Measurements from ENCODE around the gene SLC16A8.
"Not testable (repeated sequence)": the region's sequence is repeated elsewhere in the genome, so short reads cannot be mapped to it uniquely, and the experiment has no call there.

The SLC16A8 gene

DNA sequence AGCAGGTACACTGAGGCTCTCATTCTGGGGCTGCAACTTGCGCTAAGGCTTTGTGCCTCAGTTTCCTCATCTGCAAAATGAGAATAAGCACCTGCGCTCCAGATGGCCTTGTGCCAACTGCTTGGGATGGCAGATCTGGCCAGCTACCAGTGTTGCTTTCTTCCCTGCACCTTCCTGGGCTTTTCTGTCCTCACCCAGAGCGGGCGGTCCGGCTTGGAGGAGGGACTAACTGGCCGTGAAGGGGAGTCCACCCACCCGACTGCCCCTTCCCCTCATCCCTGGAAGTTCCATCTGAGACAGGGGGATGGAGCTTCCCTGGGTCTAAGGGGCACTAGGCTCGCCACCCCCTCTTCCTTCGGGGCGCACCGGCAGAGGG lies 3.5 kb downstream of the SLC16A8 start:
- Histone ChIP-seq H2AFZ (ENCODE audit: low read depth) (no peak overlapping the region), H3K79me2 (ENCODE audit: insufficient read depth, low read depth) (no peaks in the 10 kb centered on the region), H3K27me3 (ENCODE audit: insufficient read depth, low read depth) (no peaks in the 10 kb centered on the region), H3K4me1 (ENCODE audit: low read depth, poor library complexity, severe bottlenecking) (no peaks in the 10 kb centered on the region), H3K36me3 (ENCODE audit: insufficient read depth) (no peaks in the 10 kb centered on the region), H3K27ac (no peak overlapping the region), H4K20me1 (ENCODE audit: insufficient read depth) (no peaks in the 10 kb centered on the region), H3K4me3 (IDR thresholded peaks at IDR 0.05; ENCODE audit: insufficient read depth, low read depth, low read length) (no peak overlapping the region), H3K4me2 (no peak overlapping the region), H3K9ac (no peak overlapping the region)
- TF ChIP-seq, protein P1, sequence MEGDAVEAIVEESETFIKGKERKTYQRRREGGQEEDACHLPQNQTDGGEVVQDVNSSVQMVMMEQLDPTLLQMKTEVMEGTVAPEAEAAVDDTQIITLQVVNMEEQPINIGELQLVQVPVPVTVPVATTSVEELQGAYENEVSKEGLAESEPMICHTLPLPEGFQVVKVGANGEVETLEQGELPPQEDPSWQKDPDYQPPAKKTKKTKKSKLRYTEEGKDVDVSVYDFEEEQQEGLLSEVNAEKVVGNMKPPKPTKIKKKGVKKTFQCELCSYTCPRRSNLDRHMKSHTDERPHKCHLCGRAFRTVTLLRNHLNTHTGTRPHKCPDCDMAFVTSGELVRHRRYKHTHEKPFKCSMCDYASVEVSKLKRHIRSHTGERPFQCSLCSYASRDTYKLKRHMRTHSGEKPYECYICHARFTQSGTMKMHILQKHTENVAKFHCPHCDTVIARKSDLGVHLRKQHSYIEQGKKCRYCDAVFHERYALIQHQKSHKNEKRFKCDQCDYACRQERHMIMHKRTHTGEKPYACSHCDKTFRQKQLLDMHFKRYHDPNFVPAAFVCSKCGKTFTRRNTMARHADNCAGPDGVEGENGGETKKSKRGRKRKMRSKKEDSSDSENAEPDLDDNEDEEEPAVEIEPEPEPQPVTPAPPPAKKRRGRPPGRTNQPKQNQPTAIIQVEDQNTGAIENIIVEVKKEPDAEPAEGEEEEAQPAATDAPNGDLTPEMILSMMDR (conservative IDR thresholded peaks at IDR 0.05; ENCODE audit: low read depth, low read length), result no peak

DNA sequence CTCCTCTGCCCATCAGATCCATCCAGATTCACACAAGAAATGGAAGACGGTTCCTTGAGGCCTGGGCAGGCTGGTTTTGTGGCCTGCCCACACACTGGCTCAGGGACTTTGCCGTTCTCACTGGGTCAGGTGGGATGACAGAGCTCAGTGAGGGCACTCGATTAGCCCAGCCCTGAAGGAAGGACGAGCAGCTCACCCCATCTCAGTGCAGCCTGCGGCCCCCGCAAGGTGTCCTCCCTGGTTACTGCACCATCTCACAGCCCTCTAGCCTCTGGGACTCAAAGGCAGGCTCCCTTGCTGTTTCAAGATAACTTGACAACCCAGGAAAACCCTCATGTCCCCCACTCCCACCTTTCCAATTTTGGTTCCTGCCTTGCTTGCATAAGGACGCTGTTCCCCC lies 4.2 kb downstream of the SLC16A8 start:
- Histone ChIP-seq H3K27me3 (ENCODE audit: insufficient read depth, low read depth) (no peaks in the 10 kb centered on the region), H4K20me1 (ENCODE audit: insufficient read depth) (no peaks in the 10 kb centered on the region), H3K27ac (no peak overlapping the region), H3K36me3 (ENCODE audit: insufficient read depth) (no peaks in the 10 kb centered on the region), H3K9ac (no peak overlapping the region), H3K4me1 (ENCODE audit: low read depth, poor library complexity, severe bottlenecking) (no peaks in the 10 kb centered on the region), H2AFZ (ENCODE audit: low read depth) (no peak overlapping the region), H3K4me3 (IDR thresholded peaks at IDR 0.05; ENCODE audit: insufficient read depth, low read depth, low read length) (no peak overlapping the region), H3K79me2 (ENCODE audit: insufficient read depth, low read depth) (no peaks in the 10 kb centered on the region), H3K4me2 (no peak overlapping the region)
- TF ChIP-seq, protein P1 (conservative IDR thresholded peaks at IDR 0.05; ENCODE audit: low read depth, low read length), result no peak

DNA sequence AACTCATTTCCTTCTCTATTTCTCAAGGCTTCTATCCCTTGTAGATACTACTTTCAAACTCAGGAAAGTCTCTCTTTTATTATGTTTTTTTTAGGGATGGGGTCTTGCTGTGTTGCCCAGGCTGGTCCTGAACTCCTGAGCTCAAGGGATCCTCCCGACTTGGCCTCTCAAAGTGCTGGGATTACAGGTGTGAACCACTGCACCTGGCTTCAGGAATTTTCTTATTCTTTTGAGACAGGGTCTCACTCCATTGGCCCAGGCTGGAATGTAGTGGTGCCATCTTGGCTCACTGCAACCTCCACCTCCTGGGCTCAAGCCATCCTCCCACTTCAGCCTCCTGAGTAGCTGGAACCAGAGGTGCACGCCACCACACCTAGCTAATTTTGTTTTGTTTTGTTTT lies 4.8 kb downstream of the SLC16A8 start:
- H3K4me1 ChIP-seq (ENCODE audit: low read depth, poor library complexity, severe bottlenecking); H3K27me3 ChIP-seq (ENCODE audit: insufficient read depth, low read depth); H3K4me3 ChIP-seq (IDR thresholded peaks at IDR 0.05; ENCODE audit: insufficient read depth, low read depth, low read length); H2AFZ ChIP-seq (ENCODE audit: low read depth); H4K20me1 ChIP-seq (ENCODE audit: insufficient read depth); H3K27ac ChIP-seq; H3K36me3 ChIP-seq (ENCODE audit: insufficient read depth); H3K9ac ChIP-seq; H3K79me2 ChIP-seq (ENCODE audit: insufficient read depth, low read depth); H3K4me2 ChIP-seq: not testable (repeated sequence)

DNA sequence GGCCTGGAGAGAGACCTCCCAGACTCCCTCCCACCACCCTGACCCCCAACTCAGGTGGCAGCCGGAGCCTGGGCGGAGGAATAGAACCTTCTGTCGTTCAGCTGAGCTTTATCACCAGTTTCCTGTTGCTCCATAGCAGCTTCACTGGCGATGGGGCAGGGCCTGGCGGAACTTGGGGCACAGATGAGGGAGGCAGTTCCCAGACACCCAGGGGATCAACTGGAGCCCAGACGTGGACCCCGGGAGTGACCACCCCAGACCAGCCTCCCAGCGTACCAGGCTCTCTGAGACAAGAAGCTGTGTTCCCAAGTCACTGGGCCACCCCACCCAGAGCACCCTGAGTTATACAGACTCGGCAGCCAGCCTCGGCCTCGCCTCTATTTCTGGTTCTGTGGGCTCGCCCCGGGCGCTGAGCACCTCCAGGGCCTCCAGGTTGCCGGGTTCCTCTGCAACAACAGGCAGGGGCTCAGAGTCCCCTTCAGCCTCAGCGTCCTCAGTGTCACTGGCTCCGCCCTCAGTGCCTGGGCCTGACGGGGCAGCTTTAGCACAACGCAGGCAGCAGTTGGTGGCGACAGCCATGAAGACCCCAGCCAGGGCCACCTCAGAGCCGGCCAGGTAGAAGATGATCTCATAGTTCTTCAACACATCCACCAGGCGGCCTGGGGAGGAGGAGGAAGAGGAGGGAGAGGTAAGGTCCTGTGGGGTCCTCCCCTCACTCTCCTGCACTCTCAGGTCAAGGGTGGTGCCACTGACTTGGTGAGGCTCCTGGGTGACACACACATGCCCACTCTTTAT lies 5.7 kb downstream of the SLC16A8 start:
- no peak overlapping the region for H3K4me2 ChIP-seq
- H2AFZ ChIP-seq (ENCODE audit: low read depth), result no peak overlapping the region
- H3K9ac ChIP-seq, result no peak overlapping the region
- no peaks in the 10 kb centered on the region for H3K79me2 ChIP-seq (ENCODE audit: insufficient read depth, low read depth)
- H3K27ac ChIP-seq, result no peak overlapping the region
- TF ChIP-seq, protein P1 (conservative IDR thresholded peaks at IDR 0.05; ENCODE audit: low read depth, low read length), result no peak
- no peaks in the 10 kb centered on the region for H3K36me3 ChIP-seq (ENCODE audit: insufficient read depth)
- H3K27me3 ChIP-seq (ENCODE audit: insufficient read depth, low read depth), result no peaks in the 10 kb centered on the region
- no peaks in the 10 kb centered on the region for H3K4me1 ChIP-seq (ENCODE audit: low read depth, poor library complexity, severe bottlenecking)
- no peaks in the 10 kb centered on the region for H4K20me1 ChIP-seq (ENCODE audit: insufficient read depth)
- no peak overlapping the region for H3K4me3 ChIP-seq (IDR thresholded peaks at IDR 0.05; ENCODE audit: insufficient read depth, low read depth, low read length)

DNA sequence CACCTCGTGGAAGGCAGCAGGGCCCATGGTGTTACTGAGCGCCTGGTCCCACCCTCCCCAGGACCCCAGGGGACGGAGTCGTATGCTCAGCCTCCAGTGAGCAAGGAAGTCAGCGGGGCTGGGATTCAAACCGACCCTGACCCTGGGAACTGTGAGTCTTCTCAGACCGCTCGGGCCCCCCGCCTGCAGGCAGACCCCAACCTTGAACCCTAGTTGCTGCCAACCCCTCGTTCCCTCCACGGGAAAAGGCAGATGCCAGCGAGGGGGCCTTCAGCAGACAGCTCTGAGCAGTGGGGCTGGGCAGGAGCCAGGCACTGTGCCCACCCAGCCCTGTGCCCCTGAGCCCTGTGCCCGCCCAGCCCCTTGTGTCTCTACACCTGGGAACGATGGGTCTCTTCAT lies 6.4 kb downstream of the SLC16A8 start:
- H3K9ac ChIP-seq, result no peak overlapping the region
- no peak overlapping the region for H3K4me3 ChIP-seq (IDR thresholded peaks at IDR 0.05; ENCODE audit: insufficient read depth, low read depth, low read length)
- no peaks in the 10 kb centered on the region for H3K36me3 ChIP-seq (ENCODE audit: insufficient read depth)
- TF ChIP-seq, protein P1 (conservative IDR thresholded peaks at IDR 0.05; ENCODE audit: low read depth, low read length), result no peak
- no peak overlapping the region for H3K4me2 ChIP-seq
- H3K4me1 ChIP-seq (ENCODE audit: low read depth, poor library complexity, severe bottlenecking), result no peaks in the 10 kb centered on the region
- no peaks in the 10 kb centered on the region for H3K27me3 ChIP-seq (ENCODE audit: insufficient read depth, low read depth)
- H4K20me1 ChIP-seq (ENCODE audit: insufficient read depth), result no peaks in the 10 kb centered on the region
- H3K79me2 ChIP-seq (ENCODE audit: insufficient read depth, low read depth), result no peaks in the 10 kb centered on the region
- H2AFZ ChIP-seq (ENCODE audit: low read depth), result no peak overlapping the region
- H3K27ac ChIP-seq, result no peak overlapping the region
